Esophagus squamous epithelium (tissue), 5 donors: ENCODE data around the gene ZFYVE26. TPM values are rescaled to one million over a fixed set of nuclear protein-coding genes. Genes with fewer than 3 reads are reported as not detected.
A peak's percentile ranks its signal among the peaks of the same experiment; 100 is the strongest.
"Not testable (repeated sequence)": the region's sequence is repeated elsewhere in the genome, so short reads cannot be mapped to it uniquely, and the experiment has no call there.

Experiments used
- DNase-seq: peaks from one replicate; lab custom pipeline; 2025; lab: John Stamatoyannopoulos, UW
- H3K27ac ChIP-seq, 4 donors: fragments of 200-600 bp; sonication (generic); one replicate each; pipeline ENCODE4 v1.5.1; 2016 to 2019; ENCODE audit warnings: mild to moderate bottlenecking in 1 of 4
- H3K27me3 ChIP-seq, 4 donors: fragments of 200-600 bp; sonication (generic); 1 replicate in 3 of 4; 2 replicates in 1 of 4; pipeline versions ENCODE4 v1.5.1 to v1.6.0; 2017 to 2021; ENCODE audit warnings: antibody characterized with exemption in 1 of 4
- H3K36me3 ChIP-seq, 3 donors: fragments of 200-600 bp; sonication (generic); one replicate each; pipeline ENCODE4 v1.5.1; 2016 to 2019
- H3K4me1 ChIP-seq, 3 donors: fragments of 200-600 bp; sonication (generic); one replicate each; pipeline ENCODE4 v1.5.1; 2017 to 2019
- H3K4me3 ChIP-seq, 4 donors: fragments of 200-600 bp; sonication (generic); 1 replicate in 3 of 4; 2 replicates in 1 of 4; pipeline ENCODE4 v1.5.1; 2016 to 2019; ENCODE audit warnings: mild to moderate bottlenecking in 2 of 4, moderate library complexity in 1 of 4
- H3K9me3 ChIP-seq, 3 donors: fragments of 200-600 bp; sonication (generic); one replicate each; pipeline ENCODE4 v1.5.1; 2016 to 2019
- POLR2A ChIP-seq, 4 donors: fragments of 450-650 bp; IDR thresholded peaks; one replicate each; pipeline ENCODE4 v1.6.1; 2017; ENCODE audit warnings: antibody characterized with exemption in 4 of 4, mild to moderate bottlenecking in 4 of 4, moderate library complexity in 3 of 4
- WGBS, 2 donors: methylation state at CpG; one replicate each; pipeline ENCODE4 v1.1.5; 2018; 5-methylcytosine and 5-hydroxymethylcytosine counted together
- intact Hi-C: fragments of 100-400 bp; cut with DNase I; formaldehyde crosslinking; loops from one replicate; pipeline ENCODE4 v1.15.0; 2022
- total RNA-seq, 4 donors: library from RNA; depleted of rRNA; stranded (reverse); fragments of >200 nt; gene quantifications; one replicate each; pipeline ENCODE4 v1.1.0, GENCODE V29; 2016
- TF ChIP-seq, protein P1 (sequence below), 6 experiments: fragments of 450-650 bp in 4 of 6; fragments of 200-600 bp in 2 of 6; sonication (generic) in 2 of 6; IDR thresholded peaks; one replicate each; pipeline ENCODE4 v1.5.1; 2016 to 2019; ENCODE audit warnings: antibody characterized with exemption in 6 of 6, mild to moderate bottlenecking in 4 of 6, moderate library complexity in 4 of 6
- donor health status: DM: yes; HTN: yes; CAD: no.

The ZFYVE26 gene
- total RNA-seq, 4 donors from 2014 or later = 11.8 to 22.3 (median 16.6) TPM

DNA sequence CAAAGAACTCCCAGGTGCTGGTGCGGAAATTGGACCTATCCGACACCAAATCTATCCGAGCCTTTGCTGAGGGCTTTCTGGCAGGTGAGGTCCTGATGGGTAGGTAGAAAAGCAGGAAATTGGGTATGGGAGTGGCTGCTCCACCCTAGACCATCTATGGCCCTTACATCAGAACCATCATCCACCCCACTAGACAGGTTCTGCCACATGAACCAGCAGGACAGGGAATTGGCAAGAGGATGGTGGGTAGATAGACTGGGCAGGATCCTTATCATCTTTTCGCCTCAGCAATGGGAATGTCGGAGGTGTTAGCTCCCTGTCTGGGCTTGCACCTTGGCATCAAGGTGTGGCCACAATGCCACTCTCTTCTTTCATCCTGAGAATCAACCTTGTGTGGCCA lies 91.2 kb downstream of the ZFYVE26 start:
- Histone ChIP-seq H3K9me3 (no peaks in the 10 kb centered on the region), H3K27me3 (peaks cover 0 to 13% (median 0%) of the 10 kb centered on the region in 4 donors), H3K27ac (peak overlapping the region; percentile 25 to 76 (median 59)), H3K4me1 (peaks cover 0 to 64% (median 14%) of the 10 kb centered on the region in 3 donors), H3K36me3 (no peaks in the 10 kb centered on the region), H3K4me3 (no peak overlapping the region)
- DNase-seq = no peak
- intact Hi-C loops = no loop called here
- WGBS, 2 donors = 30 to 57% methylated on average over 4 to 5 of the region's 5 CpGs
- TF ChIP-seq POLR2A (IDR thresholded peaks at IDR 0.05) = no peak
- TF ChIP-seq, protein P1, sequence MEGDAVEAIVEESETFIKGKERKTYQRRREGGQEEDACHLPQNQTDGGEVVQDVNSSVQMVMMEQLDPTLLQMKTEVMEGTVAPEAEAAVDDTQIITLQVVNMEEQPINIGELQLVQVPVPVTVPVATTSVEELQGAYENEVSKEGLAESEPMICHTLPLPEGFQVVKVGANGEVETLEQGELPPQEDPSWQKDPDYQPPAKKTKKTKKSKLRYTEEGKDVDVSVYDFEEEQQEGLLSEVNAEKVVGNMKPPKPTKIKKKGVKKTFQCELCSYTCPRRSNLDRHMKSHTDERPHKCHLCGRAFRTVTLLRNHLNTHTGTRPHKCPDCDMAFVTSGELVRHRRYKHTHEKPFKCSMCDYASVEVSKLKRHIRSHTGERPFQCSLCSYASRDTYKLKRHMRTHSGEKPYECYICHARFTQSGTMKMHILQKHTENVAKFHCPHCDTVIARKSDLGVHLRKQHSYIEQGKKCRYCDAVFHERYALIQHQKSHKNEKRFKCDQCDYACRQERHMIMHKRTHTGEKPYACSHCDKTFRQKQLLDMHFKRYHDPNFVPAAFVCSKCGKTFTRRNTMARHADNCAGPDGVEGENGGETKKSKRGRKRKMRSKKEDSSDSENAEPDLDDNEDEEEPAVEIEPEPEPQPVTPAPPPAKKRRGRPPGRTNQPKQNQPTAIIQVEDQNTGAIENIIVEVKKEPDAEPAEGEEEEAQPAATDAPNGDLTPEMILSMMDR (IDR thresholded peaks at IDR 0.05) = no peak

DNA sequence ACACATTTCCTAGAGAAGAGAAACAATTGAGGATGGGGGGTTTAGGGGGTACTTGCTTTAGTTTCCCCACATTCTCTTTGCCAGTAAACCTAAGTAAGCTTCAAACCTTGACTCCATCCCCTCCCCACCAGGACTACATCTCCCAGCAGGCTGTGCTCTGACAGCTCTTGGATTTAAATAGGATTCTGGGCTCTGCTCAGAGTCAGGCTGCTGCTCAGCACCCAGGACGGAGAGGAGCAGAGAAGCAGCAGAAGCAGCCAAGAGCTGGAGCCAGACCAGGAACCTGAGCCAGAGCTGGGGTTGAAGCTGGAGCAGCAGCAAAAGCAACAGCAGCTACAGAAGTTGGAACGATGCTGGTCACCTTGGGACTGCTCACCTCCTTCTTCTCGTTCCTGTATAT lies 94.1 kb downstream of the ZFYVE26 start:
- 0 to 5% methylated on average over 1 to 2 of the region's 3 CpGs for WGBS, 2 donors
- peak overlapping the region in 2 of 4 donors; percentile 30 to 54 for H3K27ac ChIP-seq
- intact Hi-C loops = no loop called here
- TF ChIP-seq, protein P1 (IDR thresholded peaks at IDR 0.05) = no peak
- peak in 1 of 4 donors; percentile 27 for TF ChIP-seq POLR2A (IDR thresholded peaks at IDR 0.05)
- DNase-seq = no peak
- peak overlapping the region; percentile 5 to 34 (median 20) for H3K4me3 ChIP-seq
- no peaks in the 10 kb centered on the region for H3K9me3 ChIP-seq
- H3K36me3 ChIP-seq = no peaks in the 10 kb centered on the region
- H3K4me1 ChIP-seq = peaks cover 0 to 39% (median 9%) of the 10 kb centered on the region in 3 donors
- H3K27me3 ChIP-seq = peaks cover 0 to 8% (median 0%) of the 10 kb centered on the region in 4 donors

DNA sequence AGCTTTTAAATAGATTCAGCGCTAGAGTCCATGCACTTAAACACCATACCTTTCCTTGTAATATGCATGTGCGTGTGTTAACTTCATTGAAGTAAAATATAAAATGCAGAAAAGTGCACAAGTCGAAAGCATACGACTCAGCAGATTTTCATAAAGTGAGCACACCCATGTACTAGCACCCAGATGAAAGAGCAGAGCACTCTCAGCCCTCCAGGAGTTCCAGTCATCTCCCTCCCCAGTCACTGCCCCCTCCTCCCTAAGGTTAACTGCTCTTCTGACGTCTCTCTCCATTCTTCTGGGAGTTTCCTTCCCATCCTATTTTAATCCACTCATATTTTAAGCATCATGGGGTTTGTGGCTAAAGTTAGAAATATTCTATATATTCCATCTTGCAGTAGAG lies 94.5 kb downstream of the ZFYVE26 start:
- intact Hi-C loops = no loop called here
- Histone ChIP-seq H3K27me3 (peaks cover 0 to 8% (median 0%) of the 10 kb centered on the region in 4 donors), H3K36me3 (no peaks in the 10 kb centered on the region), H3K9me3 (no peaks in the 10 kb centered on the region), H3K4me3 (no peak overlapping the region), H3K4me1 (peaks cover 0 to 39% (median 9%) of the 10 kb centered on the region in 3 donors), H3K27ac (no peak overlapping the region)
- 55 to 67% methylated on average over 5 of the region's 5 CpGs for WGBS, 2 donors
- no peak for DNase-seq
- TF ChIP-seq, protein P1 (IDR thresholded peaks at IDR 0.05) = no peak
- TF ChIP-seq POLR2A (IDR thresholded peaks at IDR 0.05) = no peak

DNA sequence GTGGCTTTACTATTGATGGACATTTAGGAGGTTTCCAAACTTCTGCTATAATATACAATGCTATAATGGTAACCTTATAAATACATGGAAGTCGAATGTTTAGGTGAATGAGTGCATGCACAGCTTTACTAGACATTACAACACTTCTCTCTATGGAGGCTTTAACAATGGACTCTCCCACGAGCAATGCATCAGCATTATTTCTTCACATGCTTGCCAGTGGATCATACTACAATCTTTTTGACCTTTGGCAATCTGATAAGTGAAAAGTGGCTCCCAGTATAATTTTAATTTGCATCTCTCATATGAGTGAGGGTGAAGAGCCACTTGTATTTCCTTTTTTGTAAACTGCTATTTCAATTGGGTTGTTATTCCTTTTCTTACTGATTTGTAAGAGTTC lies 96.5 kb downstream of the ZFYVE26 start:
- Histone ChIP-seq H3K4me1 (peaks cover 0 to 23% (median 6%) of the 10 kb centered on the region in 3 donors), H3K36me3 (no peaks in the 10 kb centered on the region), H3K9me3 (no peaks in the 10 kb centered on the region), H3K27me3 (peaks cover 0 to 8% (median 0%) of the 10 kb centered on the region in 4 donors), H3K27ac (no peak overlapping the region), H3K4me3 (no peak overlapping the region)
- TF ChIP-seq POLR2A (IDR thresholded peaks at IDR 0.05) = no peak
- TF ChIP-seq, protein P1 (IDR thresholded peaks at IDR 0.05) = no peak
- 39 to 49% methylated on average over 2 of the region's 2 CpGs for WGBS, 2 donors
- no peak for DNase-seq
- intact Hi-C loops = no loop called here

DNA sequence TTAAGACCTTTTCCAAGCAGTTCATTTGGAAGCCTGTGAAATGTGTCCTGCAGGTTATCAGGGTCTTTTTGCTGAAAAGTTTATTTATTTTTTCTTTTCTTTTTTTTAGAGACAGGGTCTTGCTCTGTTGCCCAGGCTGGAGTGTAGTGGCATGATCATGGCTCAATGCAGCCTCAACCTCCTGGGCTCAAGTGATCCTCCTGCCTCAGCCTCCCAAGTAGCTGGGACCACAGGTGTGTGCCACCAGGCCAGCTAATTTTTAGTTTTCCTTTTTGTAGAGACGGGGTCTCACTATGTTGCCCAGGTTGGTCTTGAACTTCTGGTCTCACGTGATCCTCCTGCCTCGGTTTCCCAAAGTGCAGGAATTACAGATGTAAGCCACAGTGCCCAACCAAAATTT lies 97.0 kb downstream of the ZFYVE26 start:
- peaks cover 0 to 18% (median 6%) of the 10 kb centered on the region in 3 donors for H3K4me1 ChIP-seq
- H3K9me3 ChIP-seq, H3K4me3 ChIP-seq, H3K27ac ChIP-seq, H3K27me3 ChIP-seq, intact Hi-C loops, DNase-seq, H3K36me3 ChIP-seq: not testable (repeated sequence)
- WGBS, 2 donors = 79 to 90% methylated on average over 3 of the region's 3 CpGs

DNA sequence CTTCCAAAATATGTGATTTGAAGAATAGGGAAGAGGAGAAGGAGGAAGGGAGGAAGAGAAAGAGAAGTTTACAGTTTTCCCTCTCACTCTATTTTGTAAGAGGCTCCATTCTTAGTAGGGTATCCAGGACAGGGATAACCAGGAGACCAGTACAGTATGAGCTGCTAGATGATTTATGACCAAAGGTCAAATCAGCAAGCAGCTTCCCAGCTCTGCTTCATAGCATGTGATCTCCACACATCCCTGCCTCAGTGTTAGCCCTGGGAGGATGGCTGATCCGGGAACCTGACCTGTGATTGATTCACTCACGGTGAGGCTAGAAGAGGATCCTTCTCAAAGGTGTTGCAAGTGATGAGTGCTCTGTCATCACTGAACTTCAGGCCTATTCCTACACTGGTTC lies 98.1 kb downstream of the ZFYVE26 start:
- no peaks in the 10 kb centered on the region for H3K9me3 ChIP-seq
- H3K27me3 ChIP-seq = peaks cover 0 to under 1% (median 0%) of the 10 kb centered on the region in 4 donors
- no peak for DNase-seq
- H3K36me3 ChIP-seq = no peaks in the 10 kb centered on the region
- intact Hi-C loops = no loop called here
- TF ChIP-seq, protein P1 (IDR thresholded peaks at IDR 0.05) = no peak
- no peak for TF ChIP-seq POLR2A (IDR thresholded peaks at IDR 0.05)
- H3K4me3 ChIP-seq = no peak overlapping the region
- WGBS, 2 donors = 72 to 85% methylated on average over 2 of the region's 2 CpGs
- H3K27ac ChIP-seq = no peak overlapping the region
- H3K4me1 ChIP-seq = peaks cover 0 to 16% (median 6%) of the 10 kb centered on the region in 3 donors
